Measurements from ENCODE around the gene HNMT.

DNA sequence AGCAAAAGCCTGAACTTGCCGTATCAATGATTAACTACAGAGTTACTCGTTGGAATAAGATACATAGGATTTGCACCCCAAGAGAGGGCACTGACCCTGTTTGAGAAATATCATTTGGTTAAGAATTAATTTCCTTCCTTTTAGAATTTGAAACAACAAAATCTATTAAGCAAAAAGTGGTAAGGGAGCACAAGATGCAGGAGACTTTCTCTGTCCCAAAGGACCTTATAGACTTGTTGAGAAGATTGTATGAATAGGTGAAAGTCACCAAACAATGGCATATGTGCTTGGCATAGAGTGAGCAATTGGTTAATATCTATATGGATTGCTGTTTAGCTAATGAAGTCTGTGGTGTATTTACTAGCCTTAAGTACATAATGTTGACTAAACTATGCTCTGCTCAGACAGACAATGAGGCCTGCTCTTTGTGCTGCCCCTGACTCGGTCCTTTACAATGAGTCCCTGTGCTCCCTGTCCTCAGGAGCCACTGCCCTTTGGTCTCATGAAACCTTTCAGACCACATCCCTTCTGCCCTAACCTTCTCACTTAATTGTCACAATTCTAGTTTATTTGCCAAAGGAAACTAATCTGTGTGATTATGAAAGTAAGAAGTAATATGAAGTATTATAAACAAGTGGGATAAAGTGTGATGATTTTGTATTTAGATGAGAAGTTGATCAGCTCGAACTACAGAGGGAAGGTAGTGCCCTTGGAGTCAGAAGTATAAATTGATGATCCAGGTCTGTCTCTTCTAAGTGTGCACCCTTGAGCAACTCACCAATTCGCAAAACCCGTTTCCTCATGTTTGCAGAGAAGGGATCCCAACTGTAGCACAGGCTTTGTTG is 21.2 kb upstream of the HNMT start:
- TF ChIP-seq CTCF (IDR thresholded peaks at IDR 0.05) (no peak), EP300 (IDR thresholded peaks at IDR 0.05) (no peak)

Measured in ovary (tissue), 3 donors.